HepG2 (cell line): Measurements from ENCODE around the gene DMGDH. TPM values are rescaled to one million over a fixed set of nuclear protein-coding genes. Genes with fewer than 3 reads are reported as not detected.

Experiments
- MEIS2 ChIP-seq: sonication (generic); formaldehyde crosslinking; IDR thresholded peaks from 2 replicates; pipeline ENCODE4 v1.9.0; 2021; ENCODE audit warnings: mild to moderate bottlenecking, missing genetic modification reagents
- PHB2 ChIP-seq: fragments of 450-650 bp; IDR thresholded peaks from 2 replicates; pipeline ENCODE4 v1.6.1; 2018; ENCODE audit not compliant: partially characterized antibody
- PPARG ChIP-seq: conservative IDR thresholded peaks from 2 replicates; pipeline ENCODE4 v1.6.1; 2016; ENCODE audit warnings: missing biosample characterization, missing genetic modification reagents
- SP1 ChIP-seq, 2 experiments: fragments of 450-650 bp in 1 of 2; sonication (generic) in 1 of 2; formaldehyde crosslinking in 1 of 2; IDR thresholded peaks; 2 replicates each; pipeline versions ENCODE4 v1.4.0 to v1.6.1; 2016 to 2020; ENCODE audit warnings: missing genetic modification reagents in 1 of 2
- XRCC5 ChIP-seq: fragments of 200-400 bp; formaldehyde crosslinking; optimal IDR thresholded peaks from 2 replicates; pipeline ENCODE3; 2017; ENCODE audit warnings: mild to moderate bottlenecking, low read length
- ZNF468 ChIP-seq: sonication (generic); formaldehyde crosslinking; IDR thresholded peaks from 2 replicates; pipeline ENCODE4 v1.8.0; 2022; ENCODE audit warnings: mild to moderate bottlenecking, moderate library complexity, missing genetic modification reagents
- ZNF800 ChIP-seq: sonication (generic); formaldehyde crosslinking; IDR thresholded peaks from 2 replicates; pipeline ENCODE4 v1.4.0; 2020; ENCODE audit warnings: missing genetic modification reagents
- ZSCAN20 ChIP-seq: sonication (generic); formaldehyde crosslinking; IDR thresholded peaks from 2 replicates; pipeline ENCODE4 v1.4.0; 2020; ENCODE audit warnings: missing genetic modification reagents, mild to moderate bottlenecking, borderline replicate concordance
- polyA plus RNA-seq, 8 experiments: library from polyadenylated mRNA; depleted of rRNA in 3 of 8; stranded (reverse) in 7 of 8; unstranded in 1 of 8; fragments of >200 nt; fragmentation: Illumina TruSeq in 4 of 8; extraction: Trizol in 4 of 8; gene quantifications; 2 replicates each; pipeline versions ENCODE4 v1.2.1 to v1.2.3, GENCODE V29; 2011 to 2016; ENCODE audit warnings: low read depth in 4 of 8, missing spikeins in 1 of 8, mixed read lengths in 1 of 8; ENCODE audit not compliant: insufficient read depth in 1 of 8
- total RNA-seq, 5 experiments: library from RNA; depleted of rRNA; stranded (reverse); fragments of >200 nt; fragmentation: Illumina TruSeq; extraction: Trizol; gene quantifications; 2 replicates each; pipeline ENCODE4 v1.2.3, GENCODE V29; 2016; ENCODE audit warnings: low read depth in 1 of 5
- TF ChIP-seq, protein P1 (sequence below): sonication (generic); formaldehyde crosslinking; conservative IDR thresholded peaks from 2 replicates; pipeline ENCODE4 v1.4.0; 2020; ENCODE audit warnings: mild to moderate bottlenecking, missing genetic modification reagents, moderate library complexity
- TF ChIP-seq, protein P2 (sequence below): sonication (generic); formaldehyde crosslinking; IDR thresholded peaks from 2 replicates; pipeline ENCODE4 v1.5.0; 2020; ENCODE audit warnings: mild to moderate bottlenecking, missing genetic modification reagents
- TF ChIP-seq, protein P3 (sequence below): sonication (generic); formaldehyde crosslinking; IDR thresholded peaks from 2 replicates; pipeline ENCODE4 v1.5.1; 2020; ENCODE audit warnings: mild to moderate bottlenecking, missing genetic modification reagents, borderline replicate concordance

The DMGDH gene
- total and polyA plus RNA-seq, 2 of the 13 experiments (the other 11 are each of a cell fraction or from before 2014, with no cell fraction given), result 3.6 to 7.9 TPM

DNA sequence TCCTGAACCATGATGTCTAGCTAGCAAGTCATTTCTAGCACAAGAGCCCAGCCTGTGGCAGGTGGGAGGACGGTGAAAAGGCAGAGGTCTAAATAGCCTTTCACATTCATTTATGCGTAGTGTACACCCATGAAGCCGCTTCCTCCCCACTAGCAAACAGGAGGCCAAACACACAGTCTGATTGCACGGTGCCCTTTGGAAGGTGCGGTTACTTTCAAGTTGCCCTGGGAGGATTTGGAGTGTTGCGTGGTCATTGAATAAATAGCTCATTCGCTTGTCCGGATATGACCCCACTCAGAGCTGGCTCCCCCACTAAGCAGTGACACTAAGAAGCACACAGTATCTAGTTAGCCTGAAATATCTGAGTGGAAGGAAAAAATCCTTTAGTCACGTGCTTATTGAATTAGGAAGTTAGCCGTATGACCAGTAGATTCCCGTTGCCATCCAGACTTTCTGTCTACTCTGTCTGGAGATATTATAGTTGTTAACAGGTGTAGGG, 83.7 kb downstream of the DMGDH start (continued):
- TF ChIP-seq, protein P1, sequence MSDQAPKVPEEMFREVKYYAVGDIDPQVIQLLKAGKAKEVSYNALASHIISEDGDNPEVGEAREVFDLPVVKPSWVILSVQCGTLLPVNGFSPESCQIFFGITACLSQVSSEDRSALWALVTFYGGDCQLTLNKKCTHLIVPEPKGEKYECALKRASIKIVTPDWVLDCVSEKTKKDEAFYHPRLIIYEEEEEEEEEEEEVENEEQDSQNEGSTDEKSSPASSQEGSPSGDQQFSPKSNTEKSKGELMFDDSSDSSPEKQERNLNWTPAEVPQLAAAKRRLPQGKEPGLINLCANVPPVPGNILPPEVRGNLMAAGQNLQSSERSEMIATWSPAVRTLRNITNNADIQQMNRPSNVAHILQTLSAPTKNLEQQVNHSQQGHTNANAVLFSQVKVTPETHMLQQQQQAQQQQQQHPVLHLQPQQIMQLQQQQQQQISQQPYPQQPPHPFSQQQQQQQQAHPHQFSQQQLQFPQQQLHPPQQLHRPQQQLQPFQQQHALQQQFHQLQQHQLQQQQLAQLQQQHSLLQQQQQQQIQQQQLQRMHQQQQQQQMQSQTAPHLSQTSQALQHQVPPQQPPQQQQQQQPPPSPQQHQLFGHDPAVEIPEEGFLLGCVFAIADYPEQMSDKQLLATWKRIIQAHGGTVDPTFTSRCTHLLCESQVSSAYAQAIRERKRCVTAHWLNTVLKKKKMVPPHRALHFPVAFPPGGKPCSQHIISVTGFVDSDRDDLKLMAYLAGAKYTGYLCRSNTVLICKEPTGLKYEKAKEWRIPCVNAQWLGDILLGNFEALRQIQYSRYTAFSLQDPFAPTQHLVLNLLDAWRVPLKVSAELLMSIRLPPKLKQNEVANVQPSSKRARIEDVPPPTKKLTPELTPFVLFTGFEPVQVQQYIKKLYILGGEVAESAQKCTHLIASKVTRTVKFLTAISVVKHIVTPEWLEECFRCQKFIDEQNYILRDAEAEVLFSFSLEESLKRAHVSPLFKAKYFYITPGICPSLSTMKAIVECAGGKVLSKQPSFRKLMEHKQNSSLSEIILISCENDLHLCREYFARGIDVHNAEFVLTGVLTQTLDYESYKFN (CRISPR knock-in tag), result peak; percentile 98
- TF ChIP-seq, protein P2, sequence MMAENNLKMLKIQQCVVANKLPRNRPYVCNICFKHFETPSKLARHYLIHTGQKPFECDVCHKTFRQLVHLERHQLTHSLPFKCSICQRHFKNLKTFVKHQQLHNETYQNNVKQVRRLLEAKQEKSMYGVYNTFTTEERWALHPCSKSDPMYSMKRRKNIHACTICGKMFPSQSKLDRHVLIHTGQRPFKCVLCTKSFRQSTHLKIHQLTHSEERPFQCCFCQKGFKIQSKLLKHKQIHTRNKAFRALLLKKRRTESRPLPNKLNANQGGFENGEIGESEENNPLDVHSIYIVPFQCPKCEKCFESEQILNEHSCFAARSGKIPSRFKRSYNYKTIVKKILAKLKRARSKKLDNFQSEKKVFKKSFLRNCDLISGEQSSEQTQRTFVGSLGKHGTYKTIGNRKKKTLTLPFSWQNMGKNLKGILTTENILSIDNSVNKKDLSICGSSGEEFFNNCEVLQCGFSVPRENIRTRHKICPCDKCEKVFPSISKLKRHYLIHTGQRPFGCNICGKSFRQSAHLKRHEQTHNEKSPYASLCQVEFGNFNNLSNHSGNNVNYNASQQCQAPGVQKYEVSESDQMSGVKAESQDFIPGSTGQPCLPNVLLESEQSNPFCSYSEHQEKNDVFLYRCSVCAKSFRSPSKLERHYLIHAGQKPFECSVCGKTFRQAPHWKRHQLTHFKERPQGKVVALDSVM (CRISPR knock-in tag), result peak; percentile 66
- TF ChIP-seq PHB2, result no peak
- TF ChIP-seq MEIS2 (CRISPR knock-in tag), result peak; percentile 89; the same call in 1 of the 2 replicates
- TF ChIP-seq XRCC5, result no peak
- TF ChIP-seq, protein P3, sequence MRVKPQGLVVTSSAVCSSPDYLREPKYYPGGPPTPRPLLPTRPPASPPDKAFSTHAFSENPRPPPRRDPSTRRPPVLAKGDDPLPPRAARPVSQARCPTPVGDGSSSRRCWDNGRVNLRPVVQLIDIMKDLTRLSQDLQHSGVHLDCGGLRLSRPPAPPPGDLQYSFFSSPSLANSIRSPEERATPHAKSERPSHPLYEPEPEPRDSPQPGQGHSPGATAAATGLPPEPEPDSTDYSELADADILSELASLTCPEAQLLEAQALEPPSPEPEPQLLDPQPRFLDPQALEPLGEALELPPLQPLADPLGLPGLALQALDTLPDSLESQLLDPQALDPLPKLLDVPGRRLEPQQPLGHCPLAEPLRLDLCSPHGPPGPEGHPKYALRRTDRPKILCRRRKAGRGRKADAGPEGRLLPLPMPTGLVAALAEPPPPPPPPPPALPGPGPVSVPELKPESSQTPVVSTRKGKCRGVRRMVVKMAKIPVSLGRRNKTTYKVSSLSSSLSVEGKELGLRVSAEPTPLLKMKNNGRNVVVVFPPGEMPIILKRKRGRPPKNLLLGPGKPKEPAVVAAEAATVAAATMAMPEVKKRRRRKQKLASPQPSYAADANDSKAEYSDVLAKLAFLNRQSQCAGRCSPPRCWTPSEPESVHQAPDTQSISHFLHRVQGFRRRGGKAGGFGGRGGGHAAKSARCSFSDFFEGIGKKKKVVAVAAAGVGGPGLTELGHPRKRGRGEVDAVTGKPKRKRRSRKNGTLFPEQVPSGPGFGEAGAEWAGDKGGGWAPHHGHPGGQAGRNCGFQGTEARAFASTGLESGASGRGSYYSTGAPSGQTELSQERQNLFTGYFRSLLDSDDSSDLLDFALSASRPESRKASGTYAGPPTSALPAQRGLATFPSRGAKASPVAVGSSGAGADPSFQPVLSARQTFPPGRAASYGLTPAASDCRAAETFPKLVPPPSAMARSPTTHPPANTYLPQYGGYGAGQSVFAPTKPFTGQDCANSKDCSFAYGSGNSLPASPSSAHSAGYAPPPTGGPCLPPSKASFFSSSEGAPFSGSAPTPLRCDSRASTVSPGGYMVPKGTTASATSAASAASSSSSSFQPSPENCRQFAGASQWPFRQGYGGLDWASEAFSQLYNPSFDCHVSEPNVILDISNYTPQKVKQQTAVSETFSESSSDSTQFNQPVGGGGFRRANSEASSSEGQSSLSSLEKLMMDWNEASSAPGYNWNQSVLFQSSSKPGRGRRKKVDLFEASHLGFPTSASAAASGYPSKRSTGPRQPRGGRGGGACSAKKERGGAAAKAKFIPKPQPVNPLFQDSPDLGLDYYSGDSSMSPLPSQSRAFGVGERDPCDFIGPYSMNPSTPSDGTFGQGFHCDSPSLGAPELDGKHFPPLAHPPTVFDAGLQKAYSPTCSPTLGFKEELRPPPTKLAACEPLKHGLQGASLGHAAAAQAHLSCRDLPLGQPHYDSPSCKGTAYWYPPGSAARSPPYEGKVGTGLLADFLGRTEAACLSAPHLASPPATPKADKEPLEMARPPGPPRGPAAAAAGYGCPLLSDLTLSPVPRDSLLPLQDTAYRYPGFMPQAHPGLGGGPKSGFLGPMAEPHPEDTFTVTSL (CRISPR knock-in tag), result peak; percentile 96; the same call in 1 of the 2 replicates
- TF ChIP-seq PPARG (CRISPR knock-in tag), result peak; percentile 93
- no peak for TF ChIP-seq ZNF468 (CRISPR knock-in tag)
- TF ChIP-seq ZNF800 (CRISPR knock-in tag), result peak; percentile 82
- no peak for TF ChIP-seq SP1 (IDR thresholded peaks at IDR 0.05)
- TF ChIP-seq SP1 (CRISPR knock-in tag; IDR thresholded peaks at IDR 0.05), result peak; percentile 31; the same call in 1 of the 2 replicates
- no peak for TF ChIP-seq ZSCAN20 (CRISPR knock-in tag)
